Iris pigment epithelial cell (primary cell): ENCODE measurements around the gene DNAI7.

Source experiments
- DNase-seq: peaks from one replicate; pipeline ENCODE4 v3.0.0-alpha.2; 2011; ENCODE audit warnings: low read depth

Gene DNAI7

DNA sequence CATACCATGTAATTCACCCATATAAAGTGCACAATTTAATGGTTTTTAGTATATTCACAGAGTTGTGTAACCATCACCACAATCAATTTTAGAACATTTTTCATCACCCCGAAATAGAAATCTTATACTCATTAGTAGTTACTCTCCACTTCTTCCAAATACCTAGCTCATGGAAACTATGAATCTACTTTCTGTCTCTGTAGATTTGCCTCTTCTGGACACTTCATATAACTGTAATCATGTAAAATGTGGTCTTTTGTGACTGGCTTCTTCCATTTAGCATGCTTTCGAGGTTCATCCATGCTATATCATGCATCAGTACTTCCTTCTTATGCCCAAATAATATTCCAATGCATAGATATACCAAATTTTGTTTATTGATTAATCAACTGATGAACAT, 10.8 kb downstream of the DNAI7 start:
- DNase-seq = no peak

DNA sequence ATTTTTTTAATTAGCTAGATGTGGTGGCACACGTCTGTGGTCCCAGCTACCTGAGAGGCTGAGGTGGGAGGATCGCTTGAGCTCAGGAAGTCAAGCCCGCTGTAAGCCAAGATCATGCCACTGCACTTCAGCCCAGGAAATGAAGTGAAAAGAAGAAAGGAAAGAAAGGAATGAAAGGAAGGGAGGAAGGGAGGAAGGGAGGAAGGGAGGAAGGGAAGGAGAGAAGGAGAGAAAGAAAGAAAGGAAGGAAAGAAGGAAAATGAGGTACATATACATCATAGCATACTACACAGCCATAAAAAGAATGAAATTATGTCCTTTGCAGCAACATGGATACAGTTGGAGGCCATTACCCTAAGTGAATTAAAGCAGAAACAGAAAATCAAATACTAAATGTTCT, 12.2 kb downstream of the DNAI7 start:
- DNase-seq = no peak

DNA sequence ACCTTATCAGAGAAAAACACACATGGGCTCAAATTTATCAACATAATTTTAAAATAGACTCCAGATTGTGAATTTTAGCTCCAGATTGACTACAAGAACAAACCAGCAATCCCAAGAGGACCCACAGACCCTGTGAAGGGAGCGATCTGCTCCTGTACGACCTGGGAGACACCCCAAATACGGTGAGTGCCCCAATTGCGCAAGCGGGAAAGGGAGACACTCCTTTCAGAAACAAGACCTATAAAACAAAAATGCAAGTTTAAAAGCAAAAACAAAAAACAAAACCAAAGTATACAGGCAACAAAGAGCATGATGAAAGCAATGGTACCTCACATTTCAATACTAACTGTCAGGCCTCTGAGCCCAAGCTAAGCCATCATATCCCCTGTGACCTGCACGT, 32.1 kb downstream of the DNAI7 start:
- DNase-seq = no peak

DNA sequence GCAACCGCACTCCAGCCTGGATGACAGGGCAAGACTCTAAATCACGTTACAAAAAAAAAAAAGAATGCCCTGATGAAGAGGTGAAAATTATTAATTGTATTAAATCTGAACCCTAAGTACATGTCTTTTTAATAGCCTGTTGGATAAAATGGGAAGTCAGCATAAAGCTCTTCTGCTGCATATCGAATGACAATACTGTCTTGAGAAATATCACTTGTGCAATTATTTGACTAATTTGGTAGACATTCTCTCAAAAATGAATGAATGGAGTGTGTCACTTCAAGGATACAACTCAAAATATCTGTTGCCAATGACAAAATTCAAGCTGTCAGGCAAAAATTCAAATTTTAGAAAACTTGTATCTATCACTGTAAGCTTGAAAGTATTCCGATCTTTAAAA, 38.9 kb downstream of the DNAI7 start:
- peak; percentile 11 for DNase-seq

DNA sequence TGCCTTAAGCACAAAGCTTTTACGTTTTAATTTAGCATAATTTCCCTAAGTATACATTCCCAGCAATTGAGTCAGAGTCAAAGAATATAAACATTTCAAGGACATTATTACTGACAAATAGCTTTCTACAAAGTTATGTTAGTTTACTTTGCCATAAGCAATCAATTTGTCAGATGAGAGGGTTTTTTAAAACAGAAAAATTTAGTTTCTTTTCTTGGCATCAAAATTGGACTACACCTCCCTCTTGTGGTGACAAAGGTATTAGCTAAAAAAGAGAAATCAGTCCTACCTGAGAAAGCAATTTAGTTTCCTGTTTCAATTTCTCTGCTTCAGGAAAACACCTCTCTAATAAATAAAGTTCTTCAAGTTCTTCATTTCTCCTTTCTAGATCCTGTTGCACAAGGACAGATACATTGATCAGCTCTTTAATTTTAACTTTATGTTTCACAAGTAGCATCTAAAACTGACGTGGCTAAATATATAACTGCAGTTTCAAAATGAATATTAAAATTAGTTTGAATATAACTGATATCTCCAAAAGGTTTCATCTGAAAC, 39.9 kb downstream of the DNAI7 start:
- peak; percentile 64 for DNase-seq

DNA sequence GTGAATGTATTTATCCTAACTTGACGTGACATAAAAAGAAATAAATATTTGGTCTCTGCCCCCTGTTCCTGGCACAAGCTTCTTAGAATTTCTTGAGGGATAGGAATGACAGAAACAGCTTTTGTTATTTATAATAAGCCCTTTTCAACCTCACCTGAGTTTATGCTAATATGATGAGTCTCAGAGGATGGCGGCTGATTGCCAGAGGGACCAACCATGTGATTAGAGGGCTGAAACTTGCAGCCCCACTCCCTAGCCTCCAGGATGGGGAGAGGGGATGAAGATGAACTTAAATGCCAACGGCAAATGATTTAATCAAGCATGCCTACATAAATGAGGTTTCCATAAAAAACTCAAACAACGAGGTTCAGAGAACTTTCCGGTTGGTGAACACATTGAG, 42.9 kb downstream of the DNAI7 start:
- DNase-seq = no peak

DNA sequence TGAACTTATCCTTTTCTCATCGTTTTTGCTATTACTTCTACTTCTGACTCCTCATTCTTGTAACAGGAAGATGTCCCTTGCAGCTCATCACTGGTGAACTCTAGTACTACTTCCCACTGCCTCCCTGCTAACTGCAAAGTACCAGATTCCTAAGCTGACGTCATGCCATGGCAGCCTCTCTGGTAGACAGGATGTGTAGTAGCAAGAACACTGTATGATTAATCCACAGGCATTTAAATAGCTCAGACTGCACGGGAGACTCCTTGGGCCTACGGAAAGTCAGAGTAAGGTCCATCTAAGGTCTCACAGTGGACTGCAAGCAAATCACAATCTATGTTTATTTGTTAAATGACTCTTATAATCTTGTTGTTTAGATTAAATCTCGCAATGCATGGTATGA, 43.5 kb downstream of the DNAI7 start:
- DNase-seq = peak; percentile 100

DNA sequence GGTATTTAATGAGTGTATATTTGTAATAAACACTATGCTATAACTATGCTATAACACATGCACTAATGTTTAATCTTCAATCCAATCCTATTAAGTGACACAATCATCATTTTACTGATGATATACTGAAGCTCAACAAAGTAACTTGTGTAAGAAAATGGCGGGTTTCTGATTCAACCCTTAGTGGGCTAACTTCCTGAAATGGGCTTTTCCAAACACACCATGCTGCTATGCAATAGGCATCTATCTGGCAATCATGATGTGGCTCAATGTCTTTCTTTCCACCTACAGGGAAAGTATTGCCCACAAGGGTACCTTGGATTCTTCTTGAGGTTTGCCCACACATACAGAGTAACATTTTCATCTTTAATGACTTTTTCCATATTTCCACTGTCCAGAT, 48.3 kb downstream of the DNAI7 start:
- DNase-seq = no peak

DNA sequence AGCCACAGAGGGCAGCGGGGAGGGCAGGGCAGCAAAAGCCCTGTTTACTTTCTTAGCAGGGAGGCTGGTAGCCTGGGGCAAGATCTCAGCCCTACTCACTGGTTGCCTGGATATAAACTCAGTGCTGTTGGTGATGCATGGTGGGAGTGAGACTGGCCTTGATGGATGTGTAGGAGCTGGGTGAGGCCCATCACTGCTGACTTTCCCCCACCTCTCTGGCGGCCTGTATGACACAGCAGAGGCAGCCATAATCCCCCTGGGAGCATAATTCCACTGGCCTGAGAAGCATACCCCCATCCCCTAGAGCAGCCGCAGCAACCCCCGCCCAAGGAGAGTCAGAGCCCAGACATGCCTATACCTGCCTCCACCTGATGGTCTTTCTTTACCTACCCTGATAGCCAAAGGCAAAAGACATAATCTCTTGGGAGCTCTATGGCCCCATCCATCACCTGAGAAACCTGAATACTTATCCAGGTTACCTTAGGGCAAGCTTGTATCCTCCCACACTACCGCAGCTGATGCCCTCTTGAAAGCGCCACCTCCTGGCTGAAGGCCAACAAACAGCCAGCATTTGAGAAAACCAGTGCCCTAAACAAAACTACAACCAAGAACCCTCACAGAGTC, 59.3 kb downstream of the DNAI7 start:
- DNase-seq = no peak

DNA sequence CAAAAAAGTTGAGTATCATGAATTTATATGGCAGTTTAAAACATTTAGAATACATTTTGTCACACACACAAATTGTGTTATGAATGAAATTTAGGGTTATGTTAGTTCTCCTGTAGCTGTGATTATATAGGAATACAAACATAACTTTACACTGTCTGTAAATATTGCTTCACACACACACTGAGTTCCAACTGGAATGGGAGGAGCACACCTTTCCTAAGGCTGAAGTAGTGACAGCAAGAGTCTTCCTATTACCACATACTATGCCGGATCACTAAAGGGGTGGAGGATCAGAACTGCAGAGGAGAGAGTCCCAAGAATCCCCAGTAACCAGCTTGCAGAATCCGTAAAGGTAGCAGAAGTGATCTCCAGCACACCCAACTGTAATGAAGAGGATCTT, 63.7 kb downstream of the DNAI7 start:
- no peak for DNase-seq

DNA sequence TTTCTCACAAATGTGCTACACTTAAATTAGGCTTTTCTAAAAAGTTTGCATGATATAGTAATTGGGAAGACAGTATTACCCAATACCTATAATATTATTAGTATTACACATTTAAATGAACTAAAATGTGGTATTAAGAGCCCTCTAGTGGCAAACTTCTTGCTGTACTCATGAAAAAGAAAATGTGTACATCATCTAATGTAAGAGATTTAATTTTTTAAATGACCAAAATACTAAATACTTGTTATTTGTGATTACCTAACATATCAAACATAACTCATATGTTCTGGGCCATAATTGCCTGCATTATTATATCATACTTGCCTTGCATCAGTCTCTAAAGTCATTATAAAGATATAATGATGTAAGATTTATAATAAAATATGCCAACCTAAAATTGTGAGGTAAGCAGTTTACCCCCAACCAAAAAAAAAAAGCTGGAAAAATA, 64.2 kb downstream of the DNAI7 start:
- DNase-seq = peak; percentile 51

DNA sequence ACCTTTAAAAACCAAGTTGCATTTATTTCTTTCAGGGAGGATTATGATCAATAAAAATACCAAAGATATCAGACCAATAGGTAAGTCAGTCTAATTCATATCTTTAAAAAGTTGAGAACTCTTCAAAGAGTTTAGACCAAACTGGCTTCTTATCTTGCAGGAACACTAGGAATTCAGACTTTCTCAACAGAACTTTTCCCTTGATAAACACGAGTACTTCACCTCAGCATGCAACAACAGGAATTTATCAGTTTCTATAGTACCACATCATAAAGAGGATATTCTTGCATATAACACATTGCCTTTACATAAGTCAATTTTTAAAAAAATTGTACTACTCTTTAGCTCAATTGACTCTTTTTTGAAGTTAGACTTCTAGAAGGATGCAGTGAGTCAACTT, 68.2 kb downstream of the DNAI7 start:
- no peak for DNase-seq

DNA sequence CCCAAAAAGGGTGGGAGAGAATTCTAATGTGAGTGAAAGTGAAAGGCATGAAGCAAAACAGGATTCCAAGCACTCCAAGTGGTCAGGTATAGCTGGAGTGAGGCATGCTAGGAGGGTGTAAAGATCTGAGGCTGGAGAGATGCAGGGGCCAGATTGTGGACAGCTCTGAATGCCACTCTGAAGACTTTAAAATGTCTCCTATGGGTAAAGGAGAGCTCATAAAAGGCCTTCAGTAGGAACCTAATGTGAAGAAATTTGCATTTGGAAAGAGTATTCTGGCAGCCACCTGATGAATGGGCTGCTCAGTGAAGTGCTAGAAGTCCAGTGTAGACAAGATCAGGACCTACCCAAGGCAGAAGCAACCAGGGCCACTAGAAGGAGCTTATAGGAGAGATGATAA, 68.9 kb downstream of the DNAI7 start:
- no peak for DNase-seq

DNA sequence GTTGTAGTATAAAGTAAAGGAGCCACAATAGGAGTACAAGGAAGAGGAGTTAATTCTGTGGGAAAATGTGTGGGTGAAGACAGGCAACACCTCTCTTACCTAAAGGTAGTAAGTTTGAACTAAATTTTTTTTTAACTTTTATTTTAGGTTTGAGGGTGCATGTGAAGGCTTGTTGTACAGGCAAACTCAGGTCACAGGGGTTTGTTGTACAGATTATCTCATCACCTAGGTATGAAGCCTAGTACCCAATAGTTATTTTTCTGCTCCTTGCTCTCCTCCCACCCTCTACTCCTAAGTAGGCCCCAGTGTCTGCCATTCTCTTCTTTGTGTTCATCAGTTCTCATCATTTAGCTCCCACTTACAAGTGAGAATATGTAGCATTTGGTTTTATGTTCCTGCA, 70.5 kb downstream of the DNAI7 start:
- DNase-seq = no peak

DNA sequence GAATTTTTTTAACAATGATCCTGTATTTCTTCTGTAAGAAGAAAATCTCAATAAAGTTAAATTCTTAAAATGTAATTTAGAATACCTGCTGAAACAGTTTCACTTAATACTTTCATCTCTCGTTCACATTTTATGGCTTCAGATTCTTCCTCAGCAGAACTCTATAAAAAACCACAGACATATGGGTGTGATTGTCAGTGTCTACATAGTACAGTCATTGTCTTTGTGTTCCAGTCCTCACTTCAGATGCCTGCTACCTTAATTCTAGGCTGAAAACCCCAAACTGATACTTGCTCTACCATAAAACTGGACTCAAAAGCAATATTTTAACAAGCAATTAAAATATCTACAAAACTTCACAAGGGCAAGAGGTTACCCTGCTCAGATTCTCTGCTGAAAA, 71.8 kb downstream of the DNAI7 start:
- DNase-seq = no peak

DNA sequence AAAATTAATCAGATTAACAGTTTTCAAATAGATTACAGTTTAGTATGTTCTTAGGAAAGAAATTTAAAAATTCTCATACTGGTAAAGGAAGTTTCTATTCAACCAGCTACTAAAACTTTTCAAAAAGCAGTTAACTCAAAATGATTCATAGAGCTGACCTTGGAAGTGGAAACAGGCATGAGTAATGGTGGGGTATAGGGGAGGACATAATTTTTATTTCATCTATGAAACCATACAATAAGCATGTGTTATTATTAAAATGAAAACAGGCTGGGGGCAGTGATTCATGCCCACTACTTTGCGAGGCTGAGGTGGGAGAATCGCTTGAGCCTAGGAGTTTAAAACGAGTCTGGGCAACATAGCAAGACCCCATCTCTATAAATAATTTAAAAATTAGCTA, 73.0 kb downstream of the DNAI7 start:
- peak; percentile 68 for DNase-seq

DNA sequence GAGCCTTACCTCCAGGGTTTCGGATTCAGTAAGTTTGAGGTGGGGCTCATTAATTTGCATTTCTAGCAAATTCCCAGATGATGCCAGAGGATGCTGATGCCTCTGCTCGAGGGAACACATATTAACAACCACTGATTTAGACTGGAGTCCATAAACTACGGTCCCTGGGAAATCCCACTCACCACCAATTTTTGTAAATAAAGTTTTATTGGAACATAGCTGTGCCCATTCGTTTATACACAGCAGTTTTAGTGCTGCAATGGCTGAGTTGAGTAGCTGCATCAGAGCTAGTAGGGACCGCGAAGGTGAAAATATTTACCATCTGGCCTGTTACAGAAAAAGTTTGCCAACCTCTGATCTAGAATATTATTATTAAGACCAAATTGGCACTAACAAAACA, 73.8 kb downstream of the DNAI7 start:
- no peak for DNase-seq

DNA sequence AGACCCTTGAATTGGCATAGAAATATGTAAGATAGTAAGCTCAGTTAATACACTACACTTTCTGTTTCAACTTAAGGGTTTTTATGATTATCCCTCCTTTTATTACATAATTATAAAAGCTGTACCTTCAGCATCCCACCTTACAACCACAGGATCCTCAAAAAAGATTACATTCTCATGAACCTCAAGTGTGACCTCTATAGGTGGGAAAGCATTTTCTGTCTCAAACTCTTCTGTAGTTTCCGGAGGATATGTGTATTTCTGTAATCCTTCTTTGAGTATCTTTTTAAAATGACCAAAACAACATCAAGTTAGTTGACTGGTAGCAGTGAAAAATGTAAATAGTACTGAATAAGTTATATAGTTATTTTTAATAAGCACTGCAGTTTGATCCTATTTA, 75.9 kb downstream of the DNAI7 start:
- no peak for DNase-seq

DNA sequence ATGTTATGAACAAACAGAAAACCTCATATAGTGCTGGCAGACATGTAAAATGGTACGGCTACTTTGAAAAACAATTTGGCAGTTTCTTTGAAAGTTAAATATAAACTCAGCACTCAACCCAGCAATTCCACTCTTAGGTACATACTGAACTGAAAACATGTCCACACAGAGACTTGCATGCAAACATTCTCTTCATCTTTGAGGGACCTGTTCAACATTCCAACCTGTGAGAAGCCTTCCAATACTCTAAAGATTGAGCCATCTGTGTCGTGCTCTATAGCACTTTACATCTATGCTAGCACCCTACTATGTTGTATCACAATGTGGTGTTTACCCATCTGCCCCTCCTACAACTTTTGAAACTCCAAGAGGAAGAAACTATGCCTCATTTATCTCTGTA, 79.3 kb downstream of the DNAI7 start:
- no peak for DNase-seq

DNA sequence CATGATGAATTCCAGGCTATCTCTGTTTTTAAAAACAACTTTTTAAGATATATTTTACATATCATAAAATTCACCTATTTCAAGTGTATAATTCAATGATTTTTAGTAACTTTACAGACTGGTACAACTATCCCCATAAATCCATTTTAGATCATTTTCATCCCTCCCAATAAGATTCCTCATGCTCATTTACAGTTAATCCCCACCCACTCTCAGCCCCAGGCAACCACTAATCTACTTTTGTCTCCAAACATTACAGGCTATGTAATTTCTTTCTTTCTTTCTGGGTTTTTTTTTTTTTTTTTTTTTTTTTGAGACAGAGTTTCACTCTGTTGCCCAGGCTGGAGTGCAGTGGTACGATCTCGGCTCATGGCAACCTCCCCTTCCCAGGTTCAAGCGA, 81.3 kb downstream of the DNAI7 start:
- DNase-seq = no peak

DNA sequence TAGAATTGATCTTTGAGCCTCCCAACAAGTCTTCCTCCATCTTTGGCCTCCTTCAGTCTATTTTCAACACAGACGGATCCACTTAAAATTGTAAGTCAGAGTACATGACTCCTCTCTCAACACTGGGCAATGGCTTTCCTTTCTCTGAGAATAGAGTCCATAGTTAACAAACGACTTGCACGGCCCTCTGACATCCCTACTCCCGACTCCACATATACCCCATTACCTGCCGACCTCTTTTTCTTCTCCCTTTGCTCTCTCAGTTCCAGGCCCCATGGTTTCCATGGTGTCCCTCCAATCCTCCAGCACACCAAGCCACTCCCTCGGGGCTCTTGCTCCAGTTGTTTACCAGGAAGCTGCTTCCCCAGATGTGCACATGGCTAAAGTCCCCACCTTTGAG, 84.7 kb downstream of the DNAI7 start:
- DNase-seq = no peak

DNA sequence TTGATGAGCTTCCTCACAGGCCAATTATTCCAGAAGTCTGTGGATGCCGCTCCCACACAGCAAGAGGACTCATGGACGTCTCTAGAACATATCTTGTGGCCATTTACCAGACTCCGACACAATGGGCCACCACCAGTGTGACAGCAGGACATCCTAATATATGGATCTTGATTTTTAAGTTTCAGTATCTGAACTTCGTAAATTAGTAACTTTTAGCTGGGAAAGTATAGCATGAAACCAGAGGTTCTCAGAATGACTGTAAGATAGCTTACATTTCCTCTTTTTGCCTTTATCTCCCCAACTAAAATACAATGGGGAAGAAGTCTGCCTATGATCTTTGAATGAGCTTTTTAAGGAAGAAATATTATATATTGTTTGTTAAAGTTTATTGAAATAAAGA, 87.0 kb downstream of the DNAI7 start:
- no peak for DNase-seq

DNA sequence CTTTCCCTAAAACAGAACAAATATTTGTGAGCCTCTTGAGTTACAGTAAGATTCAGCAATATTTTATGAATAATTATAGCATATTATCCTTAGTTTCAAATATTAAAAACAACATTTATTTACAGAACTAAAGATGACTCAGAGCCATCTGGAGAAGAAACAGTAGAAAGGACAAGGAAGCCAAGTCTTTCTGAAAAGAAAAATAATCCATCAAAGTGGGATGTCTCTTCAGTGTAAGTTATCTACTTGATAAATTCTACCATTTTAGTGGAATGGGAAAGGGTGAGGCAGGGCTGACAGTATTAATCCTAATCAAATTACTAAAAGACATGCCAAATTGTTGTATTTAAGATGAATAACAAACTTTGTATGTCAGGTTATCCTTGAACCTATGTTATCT, 88.1 kb downstream of the DNAI7 start:
- DNase-seq = peak; percentile 10

DNA sequence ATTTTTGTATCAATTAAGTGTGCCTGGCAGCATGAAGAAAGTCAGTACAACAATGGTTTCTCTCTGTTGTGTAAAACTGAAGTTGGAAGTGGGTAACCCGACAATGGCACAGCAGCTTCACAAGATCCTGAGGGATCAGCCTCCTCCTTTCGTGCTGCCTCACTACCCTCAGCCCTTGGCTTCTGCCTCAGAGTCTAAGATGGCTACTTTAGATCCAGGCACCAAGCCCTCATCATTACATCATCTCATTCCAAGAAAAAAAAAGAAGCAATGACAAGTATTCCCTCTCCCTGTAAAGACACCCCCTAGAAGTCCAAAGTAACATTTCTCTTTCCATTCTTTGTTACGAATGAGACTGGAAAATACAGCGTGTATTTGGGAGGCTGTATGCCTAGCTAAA, 92.6 kb downstream of the DNAI7 start:
- DNase-seq = no peak

DNA sequence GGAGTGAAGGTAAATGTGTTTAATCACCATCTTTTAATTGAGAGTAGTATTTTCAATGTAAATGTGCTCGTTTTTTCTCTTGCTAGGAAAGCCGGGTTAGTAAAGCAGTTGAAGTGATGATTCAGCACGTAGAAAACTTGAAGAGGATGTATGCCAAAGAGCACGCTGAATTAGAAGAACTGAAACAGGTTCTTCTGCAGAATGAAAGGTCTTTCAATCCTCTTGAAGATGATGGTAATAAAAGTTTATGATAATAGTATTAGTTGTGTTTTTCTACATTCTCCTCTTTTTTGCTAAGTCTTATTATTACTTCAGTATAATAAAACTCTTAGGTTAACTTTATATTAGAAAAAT, 93.9 kb downstream of the DNAI7 start:
- no peak for DNase-seq
